HEK293 (cell line): ENCODE measurements around the gene MARK2.

Source experiments
- GLI4 ChIP-seq: fragments of 450-650 bp; formaldehyde crosslinking; IDR thresholded peaks from 2 replicates; pipeline ENCODE4 v1.5.1; 2016; ENCODE audit warnings: missing biosample characterization, missing genetic modification characterization
- KLF10 ChIP-seq: fragments of 450-650 bp; IDR thresholded peaks from 2 replicates; pipeline ENCODE4 v1.5.1; 2018; ENCODE audit warnings: missing biosample characterization, mild to moderate bottlenecking, missing genetic modification characterization
- OSR2 ChIP-seq: fragments of 450-650 bp; formaldehyde crosslinking; IDR thresholded peaks from 2 replicates; pipeline ENCODE4 v1.5.1; 2016; ENCODE audit warnings: missing biosample characterization, missing genetic modification characterization
- RBAK ChIP-seq: fragments of 450-650 bp; formaldehyde crosslinking; IDR thresholded peaks from 2 replicates; pipeline ENCODE4 v1.5.1; 2016; ENCODE audit warnings: missing biosample characterization, missing genetic modification characterization
- SALL2 ChIP-seq: fragments of 450-650 bp; formaldehyde crosslinking; IDR thresholded peaks from 2 replicates; pipeline ENCODE4 v1.5.0; 2017; ENCODE audit warnings: missing biosample characterization, mild to moderate bottlenecking, missing genetic modification characterization, borderline replicate concordance
- WT1 ChIP-seq: fragments of 450-650 bp; formaldehyde crosslinking; IDR thresholded peaks from 2 replicates; pipeline ENCODE4 v1.5.1; 2016; ENCODE audit warnings: missing biosample characterization, missing genetic modification characterization
- ZBTB21 ChIP-seq: fragments of 450-650 bp; formaldehyde crosslinking; IDR thresholded peaks from 2 replicates; pipeline ENCODE4 v1.5.1; 2017; ENCODE audit warnings: missing biosample characterization, missing genetic modification characterization
- ZFHX2 ChIP-seq: fragments of 450-650 bp; formaldehyde crosslinking; conservative IDR thresholded peaks from 2 replicates; pipeline ENCODE4 v1.5.1; 2016; ENCODE audit warnings: missing biosample characterization, missing genetic modification characterization
- ZFP41 ChIP-seq: fragments of 450-650 bp; formaldehyde crosslinking; IDR thresholded peaks from 2 replicates; pipeline ENCODE4 v1.5.1; 2016; ENCODE audit warnings: missing biosample characterization, missing genetic modification characterization, borderline replicate concordance
- ZNF112 ChIP-seq: fragments of 450-650 bp; formaldehyde crosslinking; IDR thresholded peaks from 2 replicates; pipeline ENCODE4 v1.5.0; 2017; ENCODE audit warnings: missing biosample characterization, missing genetic modification characterization
- ZNF138 ChIP-seq: fragments of 450-650 bp; formaldehyde crosslinking; IDR thresholded peaks from 2 replicates; pipeline ENCODE4 v1.5.1; 2016; ENCODE audit warnings: missing biosample characterization, missing genetic modification characterization, borderline replicate concordance
- ZNF155 ChIP-seq: fragments of 450-650 bp; formaldehyde crosslinking; IDR thresholded peaks from 2 replicates; pipeline ENCODE4 v1.5.1; 2016; ENCODE audit warnings: missing biosample characterization, missing genetic modification characterization
- ZNF157 ChIP-seq: fragments of 450-650 bp; formaldehyde crosslinking; IDR thresholded peaks from 2 replicates; pipeline ENCODE4 v1.5.1; 2016; ENCODE audit warnings: missing biosample characterization, missing genetic modification characterization
- ZNF184 ChIP-seq: fragments of 450-650 bp; IDR thresholded peaks from 2 replicates; pipeline ENCODE4 v1.5.1; 2018; ENCODE audit warnings: missing biosample characterization, mild to moderate bottlenecking, missing genetic modification characterization
- ZNF239 ChIP-seq: fragments of 450-650 bp; formaldehyde crosslinking; IDR thresholded peaks from 2 replicates; pipeline ENCODE4 v1.5.1; 2016; ENCODE audit warnings: missing biosample characterization, missing genetic modification characterization
- ZNF37A ChIP-seq: fragments of 450-650 bp; IDR thresholded peaks from 2 replicates; pipeline ENCODE4 v1.5.1; 2018; ENCODE audit warnings: missing biosample characterization, missing genetic modification characterization
- ZNF529 ChIP-seq: fragments of 450-650 bp; formaldehyde crosslinking; IDR thresholded peaks from 2 replicates; pipeline ENCODE4 v1.5.1; 2017; ENCODE audit warnings: missing genetic modification characterization, missing biosample characterization; ENCODE audit not compliant: insufficient replicate concordance
- ZNF558 ChIP-seq: fragments of 450-650 bp; formaldehyde crosslinking; IDR thresholded peaks from 2 replicates; pipeline ENCODE4 v1.5.1; 2016; ENCODE audit warnings: missing biosample characterization, missing genetic modification characterization
- ZNF660 ChIP-seq: fragments of 450-650 bp; IDR thresholded peaks from 2 replicates; pipeline ENCODE4 v1.5.1; 2018; ENCODE audit warnings: missing biosample characterization, mild to moderate bottlenecking, missing genetic modification characterization
- ZNF677 ChIP-seq: fragments of 450-650 bp; IDR thresholded peaks from 2 replicates; pipeline ENCODE4 v1.5.0; 2018; ENCODE audit warnings: missing biosample characterization, mild to moderate bottlenecking, missing genetic modification characterization, moderate library complexity
- ZNF707 ChIP-seq: fragments of 450-650 bp; formaldehyde crosslinking; IDR thresholded peaks from 2 replicates; pipeline ENCODE4 v1.5.1; 2016; ENCODE audit warnings: missing biosample characterization, missing genetic modification characterization
- ZNF777 ChIP-seq: fragments of 450-650 bp; formaldehyde crosslinking; IDR thresholded peaks from 2 replicates; pipeline ENCODE4 v1.5.1; 2017; ENCODE audit warnings: missing biosample characterization, missing genetic modification characterization, borderline replicate concordance
- ZSCAN30 ChIP-seq: fragments of 450-650 bp; IDR thresholded peaks from 2 replicates; pipeline ENCODE4 v1.5.1; 2018; ENCODE audit warnings: missing biosample characterization, mild to moderate bottlenecking, missing genetic modification characterization, moderate library complexity
- TF ChIP-seq, protein P1 (sequence below): fragments of 450-650 bp; formaldehyde crosslinking; IDR thresholded peaks from 2 replicates; pipeline ENCODE4 v1.5.1; 2016; ENCODE audit warnings: missing biosample characterization, missing genetic modification characterization
- TF ChIP-seq, protein P2 (sequence below): fragments of 450-650 bp; formaldehyde crosslinking; IDR thresholded peaks from 2 replicates; pipeline ENCODE4 v1.5.1; 2016; ENCODE audit warnings: missing biosample characterization, missing genetic modification characterization, borderline replicate concordance
- TF ChIP-seq, protein P3 (sequence below): fragments of 450-650 bp; formaldehyde crosslinking; IDR thresholded peaks from 2 replicates; pipeline ENCODE4 v1.5.1; 2016; ENCODE audit warnings: missing biosample characterization, missing genetic modification characterization
- TF ChIP-seq, protein P4 (sequence below): fragments of 450-650 bp; formaldehyde crosslinking; IDR thresholded peaks from 2 replicates; pipeline ENCODE4 v1.5.1; 2016; ENCODE audit warnings: missing biosample characterization, missing genetic modification characterization
- TF ChIP-seq, protein P5 (sequence below): fragments of 450-650 bp; formaldehyde crosslinking; IDR thresholded peaks from 2 replicates; pipeline ENCODE4 v1.5.1; 2017; ENCODE audit warnings: missing biosample characterization, missing genetic modification characterization
- TF ChIP-seq, protein P6 (sequence below): fragments of 450-650 bp; formaldehyde crosslinking; IDR thresholded peaks from 2 replicates; pipeline ENCODE4 v1.5.1; 2017; ENCODE audit warnings: missing biosample characterization, missing genetic modification characterization

Gene MARK2

DNA sequence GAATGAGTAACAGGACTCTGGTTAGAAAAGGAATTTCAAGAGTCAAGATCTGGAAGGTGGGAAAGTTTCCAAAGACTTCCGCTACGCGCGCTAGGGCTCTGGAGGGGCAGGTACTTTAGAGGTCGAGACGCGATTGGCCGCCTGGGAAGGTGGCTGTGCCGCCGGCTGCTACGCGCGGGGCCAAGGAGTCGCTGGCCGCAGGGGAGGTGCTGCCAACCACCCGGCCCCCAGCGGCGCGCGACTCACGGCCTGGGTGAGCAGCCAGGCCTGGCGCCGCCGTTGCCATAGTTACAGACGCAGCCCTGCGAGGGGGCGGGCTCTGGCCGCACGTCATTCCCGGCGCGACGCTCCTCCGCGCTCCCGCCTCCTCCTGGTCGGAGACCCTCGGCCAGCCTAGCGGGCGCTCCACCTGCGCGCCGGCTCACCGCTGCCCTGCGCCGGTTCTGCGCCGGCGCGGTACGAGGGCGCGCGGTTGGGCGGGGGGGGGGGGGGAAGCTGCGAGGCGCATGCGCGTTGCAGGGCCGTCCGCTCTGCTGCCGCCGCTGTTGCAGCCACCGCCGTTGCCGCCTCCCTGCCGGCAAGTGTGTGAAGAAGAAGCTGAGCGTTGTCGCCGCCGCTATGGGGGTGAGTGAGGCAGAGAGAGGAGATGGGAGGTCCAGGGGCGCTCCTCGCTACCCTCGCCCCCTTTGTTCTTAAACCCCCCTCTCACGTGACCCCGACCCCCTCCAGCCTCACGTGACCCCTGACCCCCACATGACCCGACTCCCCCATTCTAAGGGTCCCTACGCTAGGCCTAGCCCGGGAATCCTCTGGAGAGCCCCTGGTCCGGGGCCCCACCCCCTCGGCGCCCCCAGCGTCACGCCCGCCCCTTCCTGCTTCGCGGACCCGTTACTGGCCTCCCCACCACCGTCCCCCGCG, 99.8 kb downstream of the MARK2 start, which contains the start of gene NAA40 (continued):
- TF ChIP-seq ZSCAN30 (tag by site-specific recombination): peak; percentile 57; the same call in 1 of the 2 replicates
- no peak for TF ChIP-seq ZNF239 (tag by site-specific recombination)
- TF ChIP-seq ZNF777 (tag by site-specific recombination): no peak
- TF ChIP-seq, protein P1, sequence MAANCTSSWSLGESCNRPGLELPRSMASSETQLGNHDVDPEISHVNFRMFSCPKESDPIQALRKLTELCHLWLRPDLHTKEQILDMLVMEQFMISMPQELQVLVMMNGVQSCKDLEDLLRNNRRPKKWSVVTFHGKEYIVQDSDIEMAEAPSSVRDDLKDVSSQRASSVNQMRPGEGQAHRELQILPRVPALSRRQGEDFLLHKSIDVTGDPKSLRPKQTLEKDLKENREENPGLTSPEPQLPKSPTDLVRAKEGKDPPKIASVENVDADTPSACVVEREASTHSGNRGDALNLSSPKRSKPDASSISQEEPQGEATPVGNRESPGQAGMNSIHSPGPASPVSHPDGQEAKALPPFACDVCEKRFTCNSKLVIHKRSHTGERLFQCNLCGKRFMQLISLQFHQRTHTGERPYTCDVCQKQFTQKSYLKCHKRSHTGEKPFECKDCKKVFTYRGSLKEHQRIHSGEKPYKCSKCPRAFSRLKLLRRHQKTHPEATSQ: no peak
- TF ChIP-seq ZNF529 (tag by site-specific recombination): no peak
- TF ChIP-seq, protein P2, sequence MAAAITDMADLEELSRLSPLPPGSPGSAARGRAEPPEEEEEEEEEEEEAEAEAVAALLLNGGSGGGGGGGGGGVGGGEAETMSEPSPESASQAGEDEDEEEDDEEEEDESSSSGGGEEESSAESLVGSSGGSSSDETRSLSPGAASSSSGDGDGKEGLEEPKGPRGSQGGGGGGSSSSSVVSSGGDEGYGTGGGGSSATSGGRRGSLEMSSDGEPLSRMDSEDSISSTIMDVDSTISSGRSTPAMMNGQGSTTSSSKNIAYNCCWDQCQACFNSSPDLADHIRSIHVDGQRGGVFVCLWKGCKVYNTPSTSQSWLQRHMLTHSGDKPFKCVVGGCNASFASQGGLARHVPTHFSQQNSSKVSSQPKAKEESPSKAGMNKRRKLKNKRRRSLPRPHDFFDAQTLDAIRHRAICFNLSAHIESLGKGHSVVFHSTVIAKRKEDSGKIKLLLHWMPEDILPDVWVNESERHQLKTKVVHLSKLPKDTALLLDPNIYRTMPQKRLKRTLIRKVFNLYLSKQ (tag by site-specific recombination): no peak
- TF ChIP-seq, protein P3, sequence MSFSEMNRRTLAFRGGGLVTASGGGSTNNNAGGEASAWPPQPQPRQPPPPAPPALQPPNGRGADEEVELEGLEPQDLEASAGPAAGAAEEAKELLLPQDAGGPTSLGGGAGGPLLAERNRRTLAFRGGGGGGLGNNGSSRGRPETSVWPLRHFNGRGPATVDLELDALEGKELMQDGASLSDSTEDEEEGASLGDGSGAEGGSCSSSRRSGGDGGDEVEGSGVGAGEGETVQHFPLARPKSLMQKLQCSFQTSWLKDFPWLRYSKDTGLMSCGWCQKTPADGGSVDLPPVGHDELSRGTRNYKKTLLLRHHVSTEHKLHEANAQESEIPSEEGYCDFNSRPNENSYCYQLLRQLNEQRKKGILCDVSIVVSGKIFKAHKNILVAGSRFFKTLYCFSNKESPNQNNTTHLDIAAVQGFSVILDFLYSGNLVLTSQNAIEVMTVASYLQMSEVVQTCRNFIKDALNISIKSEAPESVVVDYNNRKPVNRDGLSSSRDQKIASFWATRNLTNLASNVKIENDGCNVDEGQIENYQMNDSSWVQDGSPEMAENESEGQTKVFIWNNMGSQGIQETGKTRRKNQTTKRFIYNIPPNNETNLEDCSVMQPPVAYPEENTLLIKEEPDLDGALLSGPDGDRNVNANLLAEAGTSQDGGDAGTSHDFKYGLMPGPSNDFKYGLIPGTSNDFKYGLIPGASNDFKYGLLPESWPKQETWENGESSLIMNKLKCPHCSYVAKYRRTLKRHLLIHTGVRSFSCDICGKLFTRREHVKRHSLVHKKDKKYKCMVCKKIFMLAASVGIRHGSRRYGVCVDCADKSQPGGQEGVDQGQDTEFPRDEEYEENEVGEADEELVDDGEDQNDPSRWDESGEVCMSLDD (tag by site-specific recombination): peak; percentile 67
- TF ChIP-seq ZNF37A: no peak
- TF ChIP-seq ZNF155 (tag by site-specific recombination): no peak
- TF ChIP-seq, protein P4, sequence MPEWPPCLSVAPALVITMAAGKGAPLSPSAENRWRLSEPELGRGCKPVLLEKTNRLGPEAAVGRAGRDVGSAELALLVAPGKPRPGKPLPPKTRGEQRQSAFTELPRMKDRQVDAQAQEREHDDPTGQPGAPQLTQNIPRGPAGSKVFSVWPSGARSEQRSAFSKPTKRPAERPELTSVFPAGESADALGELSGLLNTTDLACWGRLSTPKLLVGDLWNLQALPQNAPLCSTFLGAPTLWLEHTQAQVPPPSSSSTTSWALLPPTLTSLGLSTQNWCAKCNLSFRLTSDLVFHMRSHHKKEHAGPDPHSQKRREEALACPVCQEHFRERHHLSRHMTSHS (tag by site-specific recombination): no peak
- TF ChIP-seq, protein P5, sequence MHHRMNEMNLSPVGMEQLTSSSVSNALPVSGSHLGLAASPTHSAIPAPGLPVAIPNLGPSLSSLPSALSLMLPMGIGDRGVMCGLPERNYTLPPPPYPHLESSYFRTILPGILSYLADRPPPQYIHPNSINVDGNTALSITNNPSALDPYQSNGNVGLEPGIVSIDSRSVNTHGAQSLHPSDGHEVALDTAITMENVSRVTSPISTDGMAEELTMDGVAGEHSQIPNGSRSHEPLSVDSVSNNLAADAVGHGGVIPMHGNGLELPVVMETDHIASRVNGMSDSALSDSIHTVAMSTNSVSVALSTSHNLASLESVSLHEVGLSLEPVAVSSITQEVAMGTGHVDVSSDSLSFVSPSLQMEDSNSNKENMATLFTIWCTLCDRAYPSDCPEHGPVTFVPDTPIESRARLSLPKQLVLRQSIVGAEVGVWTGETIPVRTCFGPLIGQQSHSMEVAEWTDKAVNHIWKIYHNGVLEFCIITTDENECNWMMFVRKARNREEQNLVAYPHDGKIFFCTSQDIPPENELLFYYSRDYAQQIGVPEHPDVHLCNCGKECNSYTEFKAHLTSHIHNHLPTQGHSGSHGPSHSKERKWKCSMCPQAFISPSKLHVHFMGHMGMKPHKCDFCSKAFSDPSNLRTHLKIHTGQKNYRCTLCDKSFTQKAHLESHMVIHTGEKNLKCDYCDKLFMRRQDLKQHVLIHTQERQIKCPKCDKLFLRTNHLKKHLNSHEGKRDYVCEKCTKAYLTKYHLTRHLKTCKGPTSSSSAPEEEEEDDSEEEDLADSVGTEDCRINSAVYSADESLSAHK: no peak
- TF ChIP-seq, protein P6, sequence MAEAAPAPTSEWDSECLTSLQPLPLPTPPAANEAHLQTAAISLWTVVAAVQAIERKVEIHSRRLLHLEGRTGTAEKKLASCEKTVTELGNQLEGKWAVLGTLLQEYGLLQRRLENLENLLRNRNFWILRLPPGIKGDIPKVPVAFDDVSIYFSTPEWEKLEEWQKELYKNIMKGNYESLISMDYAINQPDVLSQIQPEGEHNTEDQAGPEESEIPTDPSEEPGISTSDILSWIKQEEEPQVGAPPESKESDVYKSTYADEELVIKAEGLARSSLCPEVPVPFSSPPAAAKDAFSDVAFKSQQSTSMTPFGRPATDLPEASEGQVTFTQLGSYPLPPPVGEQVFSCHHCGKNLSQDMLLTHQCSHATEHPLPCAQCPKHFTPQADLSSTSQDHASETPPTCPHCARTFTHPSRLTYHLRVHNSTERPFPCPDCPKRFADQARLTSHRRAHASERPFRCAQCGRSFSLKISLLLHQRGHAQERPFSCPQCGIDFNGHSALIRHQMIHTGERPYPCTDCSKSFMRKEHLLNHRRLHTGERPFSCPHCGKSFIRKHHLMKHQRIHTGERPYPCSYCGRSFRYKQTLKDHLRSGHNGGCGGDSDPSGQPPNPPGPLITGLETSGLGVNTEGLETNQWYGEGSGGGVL (tag by site-specific recombination): peak; percentile 49
- peak; percentile 47; the same call in 1 of the 2 replicates for TF ChIP-seq KLF10 (tag by site-specific recombination)
- TF ChIP-seq ZFP41 (tag by site-specific recombination): no peak
- no peak for TF ChIP-seq ZNF157
- no peak for TF ChIP-seq GLI4 (tag by site-specific recombination)
- TF ChIP-seq ZNF707: no peak
- TF ChIP-seq ZNF558 (tag by site-specific recombination): no peak
- no peak for TF ChIP-seq RBAK (tag by site-specific recombination)
- TF ChIP-seq ZBTB21 (tag by site-specific recombination): no peak
- no peak for TF ChIP-seq OSR2 (tag by site-specific recombination)
- peak; percentile 32; the same call in 1 of the 2 replicates for TF ChIP-seq ZFHX2 (tag by site-specific recombination)
- TF ChIP-seq ZNF184 (tag by site-specific recombination): no peak
- no peak for TF ChIP-seq ZNF112 (tag by site-specific recombination)
- TF ChIP-seq ZNF660 (tag by site-specific recombination): 0 out of 2 replicates have a peak, but pooled peaks have one; percentile 8
- TF ChIP-seq WT1 (tag by site-specific recombination): peak; percentile 53; the same call in 1 of the 2 replicates
- TF ChIP-seq ZNF677 (tag by site-specific recombination): no peak
- no peak for TF ChIP-seq ZNF138 (tag by site-specific recombination)
- no peak for TF ChIP-seq SALL2 (tag by site-specific recombination)
